Osteoblast (primary cell): Measurements from ENCODE around the gene PHACTR1. TPM values are rescaled to one million over a fixed set of nuclear protein-coding genes. Genes with fewer than 3 reads are reported as not detected.

Experiments
- DNase-seq: peaks from one replicate; pipeline ENCODE4 v3.0.0; 2011; ENCODE audit warnings: low spot score, mixed read lengths; ENCODE audit not compliant: insufficient read length; ENCODE audit errors: missing footprints
- H2AFZ ChIP-seq: 2 replicates; pipeline ENCODE4 v1.6.0; 2011; ENCODE audit warnings: mild to moderate bottlenecking, low read length
- H3K27ac ChIP-seq: 2 replicates; pipeline ENCODE4 v1.5.1; 2011; ENCODE audit warnings: mild to moderate bottlenecking, low read depth, low read length, moderate library complexity
- H3K27me3 ChIP-seq: 2 replicates; pipeline ENCODE4 v1.6.0; 2012; ENCODE audit warnings: mild to moderate bottlenecking, control low read depth, inconsistent platforms, low read length, moderate library complexity; ENCODE audit not compliant: insufficient read depth
- H3K36me3 ChIP-seq: 2 replicates; pipeline ENCODE4 v1.5.1; 2011; ENCODE audit warnings: mild to moderate bottlenecking, low read length, control low read depth, moderate library complexity; ENCODE audit not compliant: insufficient read depth
- H3K4me1 ChIP-seq: 2 replicates; pipeline ENCODE4 v1.5.1; 2011; ENCODE audit warnings: mild to moderate bottlenecking, low read length, control low read depth, moderate library complexity; ENCODE audit not compliant: insufficient read depth
- H3K4me2 ChIP-seq: 2 replicates; pipeline ENCODE4 v1.6.0; 2011; ENCODE audit warnings: mild to moderate bottlenecking, low read length; ENCODE audit not compliant: insufficient read depth
- H3K4me3 ChIP-seq: fragments of 200-600 bp; sonication (generic); 3 replicates; pipeline ENCODE4 v1.5.1; 2012; ENCODE audit warnings: mild to moderate bottlenecking, low read length, inconsistent platforms; ENCODE audit not compliant: insufficient read depth
- H3K79me2 ChIP-seq: 2 replicates; pipeline ENCODE4 v1.6.0; 2012; ENCODE audit warnings: mild to moderate bottlenecking, low read length, control low read depth, inconsistent platforms; ENCODE audit not compliant: insufficient read depth
- H3K9me3 ChIP-seq: 2 replicates; pipeline ENCODE4 v1.5.1; 2011; ENCODE audit warnings: low read depth, low read length, control low read depth
- H4K20me1 ChIP-seq: 2 replicates; pipeline ENCODE4 v1.6.0; 2012; ENCODE audit warnings: mild to moderate bottlenecking, low read length, control low read depth; ENCODE audit not compliant: insufficient read depth
- CTCF ChIP-seq: IDR thresholded peaks from 2 replicates; pipeline ENCODE4 v1.5.1; 2011; ENCODE audit warnings: mild to moderate bottlenecking, low read depth, low read length, moderate library complexity; ENCODE audit errors: extremely low read depth
- total RNA-seq: library from RNA; depleted of rRNA; stranded (reverse); fragments of >200 nt; gene quantifications from 2 replicates; pipeline ENCODE4 v1.2.3, GENCODE V29; 2012

The PHACTR1 gene
- total RNA-seq, 1 donor: 0.36 TPM

GRCh38 chr6:12845224-12846004 is 128.8 kb downstream of the PHACTR1 start:
- Histone ChIP-seq H3K4me1 (no peaks in the 10 kb centered on the region), H3K4me2 (no peak overlapping the region), H3K27ac (no peak overlapping the region), H3K79me2 (no peaks in the 10 kb centered on the region), H3K4me3 (no peak overlapping the region), H4K20me1 (no peaks in the 10 kb centered on the region), H2AFZ (no peak overlapping the region), H3K27me3 (no peaks in the 10 kb centered on the region), H3K9me3 (no peaks in the 10 kb centered on the region), H3K36me3 (no peaks in the 10 kb centered on the region)
- no peak for DNase-seq
- TF ChIP-seq CTCF: no peak

- H2AFZ ChIP-seq: no peak overlapping the region
- H3K27me3 ChIP-seq: no peaks in the 10 kb centered on the region
- no peak overlapping the region for H3K4me3 ChIP-seq
- no peaks in the 10 kb centered on the region for H3K4me1 ChIP-seq
- TF ChIP-seq CTCF: no peak
- H3K79me2 ChIP-seq: no peaks in the 10 kb centered on the region
- no peak overlapping the region for H3K27ac ChIP-seq
- no peaks in the 10 kb centered on the region for H3K36me3 ChIP-seq
- no peak for DNase-seq
- no peak overlapping the region for H3K4me2 ChIP-seq
- no peaks in the 10 kb centered on the region for H3K9me3 ChIP-seq
- H4K20me1 ChIP-seq: no peaks in the 10 kb centered on the region
Measured at GRCh38 chr6:12848964-12849808, 132.6 kb downstream of the PHACTR1 start.

DNA sequence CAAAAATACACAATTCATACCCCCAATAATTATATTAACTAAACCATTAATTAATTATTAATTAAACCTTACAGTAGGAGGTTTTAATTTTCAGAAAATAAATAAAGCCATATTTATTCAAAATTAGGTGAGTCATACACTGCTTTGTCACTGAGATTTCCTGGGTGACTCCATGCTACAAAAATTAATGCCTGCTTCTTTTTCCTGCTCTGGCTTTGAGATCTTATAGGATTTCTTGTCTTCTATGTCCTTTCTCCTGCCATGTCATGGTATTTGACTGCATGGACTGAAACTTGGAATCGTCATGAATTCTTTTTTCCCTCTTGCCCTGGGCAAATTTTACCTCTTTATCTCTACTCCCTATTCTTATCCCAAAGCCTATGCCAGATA is 133.2 kb downstream of the PHACTR1 start:
- TF ChIP-seq CTCF: no peak
- no peaks in the 10 kb centered on the region for H3K4me1 ChIP-seq
- no peak for DNase-seq
- no peaks in the 10 kb centered on the region for H4K20me1 ChIP-seq
- H3K4me3 ChIP-seq: no peak overlapping the region
- H3K27me3 ChIP-seq: no peaks in the 10 kb centered on the region
- H2AFZ ChIP-seq: no peak overlapping the region
- no peak overlapping the region for H3K27ac ChIP-seq
- no peak overlapping the region for H3K4me2 ChIP-seq
- H3K9me3 ChIP-seq: no peaks in the 10 kb centered on the region
- no peaks in the 10 kb centered on the region for H3K79me2 ChIP-seq
- H3K36me3 ChIP-seq: no peaks in the 10 kb centered on the region

- no peak overlapping the region for H3K27ac ChIP-seq
- H4K20me1 ChIP-seq: no peaks in the 10 kb centered on the region
- no peaks in the 10 kb centered on the region for H3K79me2 ChIP-seq
- no peaks in the 10 kb centered on the region for H3K36me3 ChIP-seq
- no peak overlapping the region for H3K4me2 ChIP-seq
- H3K4me3 ChIP-seq: no peak overlapping the region
- DNase-seq: no peak
- H3K4me1 ChIP-seq: no peaks in the 10 kb centered on the region
- no peak for TF ChIP-seq CTCF
- H3K9me3 ChIP-seq: no peaks in the 10 kb centered on the region
- no peak overlapping the region for H2AFZ ChIP-seq
- H3K27me3 ChIP-seq: no peaks in the 10 kb centered on the region
Measured at GRCh38 chr6:12851123-12851695, 134.6 kb downstream of the PHACTR1 start.
